GM12878 (cell line): ENCODE data around the gene IQCF5.
"Not testable (repeated sequence)": the region's sequence is repeated elsewhere in the genome, so short reads cannot be mapped to it uniquely, and the experiment has no call there.

Experiments
- ATF7 ChIP-seq: fragments of 450-650 bp; IDR thresholded peaks from 2 replicates; pipeline ENCODE4 v1.6.1; 2016; ENCODE audit warnings: low read depth, mild to moderate bottlenecking
- CTCF ChIP-seq, 3 experiments: IDR thresholded peaks in 2 of 3; conservative IDR thresholded peaks in 1 of 3; 2 replicates each; pipeline ENCODE4 v1.5.1; 2011; ENCODE audit warnings: low read depth in 3 of 3, low read length in 3 of 3, mild to moderate bottlenecking in 3 of 3, control low read depth in 2 of 3, moderate library complexity in 2 of 3, inconsistent platforms in 1 of 3, mixed read lengths in 1 of 3; ENCODE audit not compliant: control insufficient read depth in 2 of 3, insufficient read depth in 1 of 3; ENCODE audit errors: extremely low read depth in 1 of 3
- EGR1 ChIP-seq, 2 experiments: IDR thresholded peaks; 1 replicate in 1 of 2; 2 replicates in 1 of 2; pipeline ENCODE4 v1.6.1; 2011 to 2012; ENCODE audit warnings: low read depth in 2 of 2, low read length in 2 of 2, borderline replicate concordance in 1 of 2, mild to moderate bottlenecking in 1 of 2, moderate library complexity in 1 of 2
- GABPA ChIP-seq: IDR thresholded peaks from 2 replicates; pipeline ENCODE4 v1.6.1; 2014; ENCODE audit warnings: antibody characterized with exemption, low read depth, mild to moderate bottlenecking, inconsistent platforms
- IRF3 ChIP-seq: fragments of 450-650 bp; IDR thresholded peaks from 2 replicates; pipeline ENCODE4 v1.6.1; 2014; ENCODE audit warnings: mild to moderate bottlenecking
- NRF1 ChIP-seq: conservative IDR thresholded peaks from 2 replicates; pipeline ENCODE4 v1.6.1; 2011; ENCODE audit warnings: mild to moderate bottlenecking, low read depth, low read length, improper control_type of control experiment
- POLR2AphosphoS5 ChIP-seq: IDR thresholded peaks from 2 replicates; pipeline ENCODE4 v1.6.1; 2011; ENCODE audit warnings: mild to moderate bottlenecking, low read length, inconsistent platforms
- REST ChIP-seq: IDR thresholded peaks from 2 replicates; pipeline ENCODE4 v1.6.1; 2012; ENCODE audit warnings: mild to moderate bottlenecking, low read depth, low read length
- SP1 ChIP-seq: IDR thresholded peaks from one replicate; pipeline ENCODE4 v1.6.1; 2011; ENCODE audit warnings: low read depth, low read length
- YY1 ChIP-seq: IDR thresholded peaks from 2 replicates; pipeline ENCODE4 v1.6.1; 2011; ENCODE audit warnings: low read depth, mild to moderate bottlenecking, low read length

- not testable (repeated sequence) for TF ChIP-seq EGR1 (IDR thresholded peaks at IDR 0.05; ENCODE audit: borderline replicate concordance in 1 of 2, low read depth in 2 of 2, low read length in 2 of 2); SP1; ATF7; POLR2AphosphoS5; YY1; CTCF (IDR thresholded peaks at IDR 0.05 in 2 of 3, conservative IDR thresholded peaks at IDR 0.05 in 1 of 3; ENCODE audit: control insufficient read depth in 2 of 3, extremely low read depth in 1 of 3, insufficient read depth in 1 of 3, low read depth in 3 of 3, low read length in 3 of 3); IRF3; REST; GABPA; NRF1
These were observed 27.0 kb upstream of the IQCF5 start for GRCh38 chr3:51902361-51902760.
